Measurements from ENCODE around the gene OR5L1.

OR5L1 gene

GRCh38 chr11:55826919-55827318 lies 15.8 kb downstream of the OR5L1 start, which contains the start of gene OR5L2:
Gene OR5L2, plus strand, starts transcription at chr11:55827219. Its CDS starts 0 bp downstream, at chr11:55827219.
- no peak for DNase-seq (ENCODE audit: low read depth)
- H3K4me3 ChIP-seq (ENCODE audit: low read depth, low read length) = no peak within 1 kb of the TSS
- TF ChIP-seq, protein P1, sequence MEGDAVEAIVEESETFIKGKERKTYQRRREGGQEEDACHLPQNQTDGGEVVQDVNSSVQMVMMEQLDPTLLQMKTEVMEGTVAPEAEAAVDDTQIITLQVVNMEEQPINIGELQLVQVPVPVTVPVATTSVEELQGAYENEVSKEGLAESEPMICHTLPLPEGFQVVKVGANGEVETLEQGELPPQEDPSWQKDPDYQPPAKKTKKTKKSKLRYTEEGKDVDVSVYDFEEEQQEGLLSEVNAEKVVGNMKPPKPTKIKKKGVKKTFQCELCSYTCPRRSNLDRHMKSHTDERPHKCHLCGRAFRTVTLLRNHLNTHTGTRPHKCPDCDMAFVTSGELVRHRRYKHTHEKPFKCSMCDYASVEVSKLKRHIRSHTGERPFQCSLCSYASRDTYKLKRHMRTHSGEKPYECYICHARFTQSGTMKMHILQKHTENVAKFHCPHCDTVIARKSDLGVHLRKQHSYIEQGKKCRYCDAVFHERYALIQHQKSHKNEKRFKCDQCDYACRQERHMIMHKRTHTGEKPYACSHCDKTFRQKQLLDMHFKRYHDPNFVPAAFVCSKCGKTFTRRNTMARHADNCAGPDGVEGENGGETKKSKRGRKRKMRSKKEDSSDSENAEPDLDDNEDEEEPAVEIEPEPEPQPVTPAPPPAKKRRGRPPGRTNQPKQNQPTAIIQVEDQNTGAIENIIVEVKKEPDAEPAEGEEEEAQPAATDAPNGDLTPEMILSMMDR (IDR thresholded peaks at IDR 0.05; ENCODE audit: control insufficient read depth, extremely low read depth, insufficient read depth) = no peak

DNA sequence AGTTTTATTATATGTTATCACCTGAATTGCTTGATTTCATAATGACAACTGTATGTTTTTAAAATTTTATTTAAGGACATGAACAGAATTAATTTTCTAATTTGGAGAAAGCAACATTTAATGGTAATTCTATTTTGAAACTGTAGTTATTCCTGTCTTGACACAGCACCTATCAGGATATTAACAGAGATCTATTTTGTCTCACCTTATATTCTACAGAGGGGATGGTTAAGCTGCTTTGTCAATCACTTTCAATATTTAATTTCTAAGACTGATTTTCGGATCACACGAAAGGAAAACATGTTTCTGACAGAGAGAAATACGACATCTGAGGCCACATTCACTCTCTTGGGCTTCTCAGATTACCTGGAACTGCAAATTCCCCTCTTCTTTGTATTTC lies 27.3 kb downstream of the OR5L1 start, which contains the start of gene OR5D16:
Gene OR5D16, plus strand, starts transcription at position 301 of the 400 bp plus-strand sequence. Its CDS starts 0 bp downstream, at position 301.
- DNase-seq (ENCODE audit: low read depth) = no peak
- H3K4me3 ChIP-seq (ENCODE audit: low read depth, low read length) = no peak within 1 kb of the TSS
- TF ChIP-seq, protein P1 (IDR thresholded peaks at IDR 0.05; ENCODE audit: control insufficient read depth, extremely low read depth, insufficient read depth) = no peak

- H3K4me3 ChIP-seq (ENCODE audit: low read depth, low read length) = no peak overlapping the region
- TF ChIP-seq, protein P1 (IDR thresholded peaks at IDR 0.05; ENCODE audit: control insufficient read depth, extremely low read depth, insufficient read depth) = no peak
These were observed 36.3 kb downstream of the OR5L1 start for GRCh38 chr11:55847453-55847852.

DNA sequence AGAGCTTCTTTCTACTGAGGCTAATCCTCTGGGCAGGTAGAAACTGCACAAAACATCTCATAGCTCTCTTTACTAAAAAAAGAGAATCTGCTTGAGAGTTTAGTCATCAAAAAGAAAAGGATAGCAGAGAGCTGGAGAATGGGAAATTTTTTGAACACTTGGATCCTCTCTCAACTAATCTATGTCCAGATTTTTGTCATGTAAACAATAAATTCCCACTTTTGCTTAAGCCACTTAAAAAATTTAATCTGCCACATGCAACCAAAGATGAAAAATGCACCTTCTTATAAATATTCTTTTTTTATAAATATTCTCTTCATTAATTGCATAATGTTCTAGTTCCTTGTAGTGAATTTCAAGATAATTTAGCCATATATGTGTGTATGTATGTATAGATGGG lies 37.9 kb downstream of the OR5L1 start:
- TF ChIP-seq, protein P1 (IDR thresholded peaks at IDR 0.05; ENCODE audit: control insufficient read depth, extremely low read depth, insufficient read depth) = no peak
- no peak for DNase-seq (ENCODE audit: low read depth)
- H3K4me3 ChIP-seq (ENCODE audit: low read depth, low read length) = no peak overlapping the region

More at GRCh38 chr11:55847453-55847852, 36.3 kb downstream of the OR5L1 start:
- DNase-seq (ENCODE audit: low read depth) = no peak

GRCh38 chr11:55852141-55852540 lies 41.0 kb downstream of the OR5L1 start:
- no peak overlapping the region for H3K4me3 ChIP-seq (ENCODE audit: low read depth, low read length)
- TF ChIP-seq, protein P1 (IDR thresholded peaks at IDR 0.05; ENCODE audit: control insufficient read depth, extremely low read depth, insufficient read depth) = no peak
- no peak for DNase-seq (ENCODE audit: low read depth)

DNA sequence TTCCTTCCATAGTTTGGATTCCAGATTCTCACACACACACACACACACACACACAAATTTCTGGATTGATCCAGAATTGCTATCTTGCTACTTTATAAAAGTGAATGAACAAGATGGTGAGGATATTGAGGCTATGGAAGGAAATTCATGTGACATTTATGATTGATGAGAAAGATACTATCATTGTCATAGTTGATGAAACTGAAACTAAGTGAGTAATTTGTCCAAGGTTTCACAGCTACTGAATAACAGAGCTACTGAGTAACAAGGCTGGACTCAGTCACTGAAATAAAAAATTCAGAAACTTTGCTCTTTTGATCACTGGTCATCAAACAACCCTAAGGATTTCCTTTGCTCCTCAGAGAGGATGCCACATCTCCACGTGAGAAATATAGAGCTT lies 43.5 kb downstream of the OR5L1 start:
- TF ChIP-seq, protein P1 (IDR thresholded peaks at IDR 0.05; ENCODE audit: control insufficient read depth, extremely low read depth, insufficient read depth) = no peak
- H3K4me3 ChIP-seq (ENCODE audit: low read depth, low read length) = no peak overlapping the region
- no peak for DNase-seq (ENCODE audit: low read depth)
